ENCODE results near the gene UNK. TPM values are rescaled to one million over a fixed set of nuclear protein-coding genes. Genes with fewer than 3 reads are reported as not detected.

Gene UNK
- total RNA-seq, 1 experiment from 2014 or later: 23.6 TPM

GRCh38 chr17:75832652-75833400 lies 48.2 kb downstream of the UNK start:
- DNase-seq (ENCODE audit: low spot score): peak; percentile 22

DNA sequence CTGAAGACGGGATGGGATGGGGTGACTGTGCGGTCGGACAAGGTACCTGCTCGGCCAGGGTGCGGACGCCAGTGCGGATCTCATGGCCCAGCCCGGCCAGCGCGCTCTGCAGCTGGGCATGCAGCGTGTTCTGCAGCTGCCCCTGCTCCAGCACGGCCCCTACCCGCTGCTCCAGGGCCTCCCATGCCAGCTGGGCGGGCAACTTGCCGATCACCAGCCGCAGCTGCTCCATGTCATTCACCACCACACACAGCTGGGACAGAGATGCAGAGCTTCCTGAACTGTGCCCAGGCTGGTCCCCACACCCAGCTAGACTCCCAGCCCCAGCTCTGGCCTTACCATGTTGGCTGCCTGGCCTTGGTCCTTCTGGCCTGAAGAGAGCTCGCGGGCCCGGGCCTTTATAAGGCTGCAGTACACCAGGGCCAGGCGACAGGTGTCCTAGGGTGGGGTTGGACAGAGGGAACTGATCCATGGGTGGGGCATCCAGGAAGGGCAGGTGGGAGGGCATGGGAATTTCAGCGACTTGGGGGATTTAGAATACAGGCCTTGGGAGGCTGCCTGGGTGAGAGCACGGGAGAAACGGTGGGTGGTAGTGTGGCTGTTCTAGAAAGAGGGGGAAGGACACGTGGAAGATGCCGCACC lies 49.8 kb downstream of the UNK start:
- no peak for DNase-seq (ENCODE audit: low spot score)

DNA sequence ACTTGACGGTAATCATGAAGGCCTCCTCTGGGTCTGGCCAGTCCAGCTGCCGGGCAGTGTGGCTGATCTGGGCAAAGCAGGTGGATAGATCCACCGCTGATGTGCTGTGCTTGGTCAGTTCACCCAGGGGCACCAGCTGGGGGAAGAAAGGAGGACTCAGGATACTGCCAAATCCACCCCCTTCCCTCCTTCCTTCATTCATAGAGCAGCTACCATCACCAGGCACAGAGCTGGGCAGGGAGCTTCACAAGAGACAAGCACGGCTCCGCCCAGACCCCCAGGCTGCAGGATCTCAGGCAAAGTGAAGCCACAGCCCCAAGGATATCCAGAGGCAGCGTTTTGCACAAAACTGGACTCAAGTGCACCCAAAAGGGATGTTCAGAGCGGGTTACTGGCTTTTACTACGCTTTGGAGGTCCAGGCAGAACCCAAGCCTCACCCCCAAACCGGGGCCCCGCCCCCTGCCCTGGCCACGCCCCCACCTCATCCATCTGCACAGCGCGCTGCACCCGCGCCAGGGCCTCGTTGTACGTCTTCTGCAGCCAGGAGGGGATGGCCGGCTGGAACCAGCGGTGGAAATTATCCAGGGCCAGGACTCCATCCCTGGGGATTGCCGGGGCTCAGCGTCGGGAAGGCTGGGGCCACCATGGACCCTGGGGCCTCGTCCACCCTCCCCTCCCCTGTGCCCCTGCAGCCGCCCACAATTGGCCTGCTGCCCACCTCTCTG lies 50.5 kb downstream of the UNK start:
- DNase-seq (ENCODE audit: low spot score): no peak

- no peak for DNase-seq (ENCODE audit: low spot score)
Observed at GRCh38 chr17:75835654-75835987, 51.0 kb downstream of the UNK start.

- no peak for DNase-seq (ENCODE audit: low spot score)
Observed at GRCh38 chr17:75836605-75837004, 52.0 kb downstream of the UNK start.

GRCh38 chr17:75837899-75838298 lies 53.3 kb downstream of the UNK start:
- no peak for DNase-seq (ENCODE audit: low spot score)

GRCh38 chr17:75838410-75838809 lies 53.8 kb downstream of the UNK start:
- DNase-seq (ENCODE audit: low spot score): no peak

DNA sequence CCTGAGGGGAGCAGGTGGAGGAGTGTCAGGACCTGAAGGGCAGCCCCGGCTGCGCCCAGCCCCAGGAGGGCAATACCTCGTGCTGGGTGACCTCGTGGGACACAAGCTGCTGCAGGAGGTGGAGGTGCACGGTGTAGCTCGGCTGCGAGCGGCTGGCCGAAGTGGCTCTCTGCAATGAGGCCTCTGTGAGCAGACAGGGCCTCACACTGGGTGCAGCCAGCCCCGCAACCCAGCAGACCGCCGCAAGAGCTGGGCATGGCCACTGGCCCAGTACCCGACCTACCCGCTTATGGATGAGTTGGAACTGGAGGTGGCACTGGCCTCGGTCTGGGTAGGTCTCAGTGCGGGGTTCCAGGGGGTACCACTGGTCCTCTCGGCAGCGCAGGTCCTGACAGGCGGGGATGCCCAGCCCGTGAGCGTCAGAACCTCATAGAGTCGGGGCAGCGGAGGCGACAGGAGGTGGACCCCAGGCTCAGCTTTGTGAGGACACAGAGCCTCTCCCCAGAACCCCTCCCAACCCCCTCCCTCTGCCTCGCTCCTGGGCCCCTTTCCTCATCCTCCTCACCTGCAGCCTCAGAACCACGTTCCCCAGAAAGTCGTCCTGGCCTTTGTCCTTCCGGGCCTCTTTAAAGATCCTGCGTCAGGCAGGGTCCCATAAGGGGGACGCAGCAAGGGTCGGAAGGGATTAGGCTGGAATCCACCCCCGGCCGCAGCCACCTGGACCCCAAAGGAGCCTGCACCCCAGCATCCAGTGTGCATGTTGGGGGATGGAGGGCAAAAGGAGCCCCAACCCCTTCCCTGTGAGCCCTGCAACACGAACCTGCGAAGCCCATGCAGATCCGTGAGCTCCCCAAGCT lies 55.6 kb downstream of the UNK start:
- no peak for DNase-seq (ENCODE audit: low spot score)

GRCh38 chr17:75840799-75841164 lies 56.2 kb downstream of the UNK start:
- DNase-seq (ENCODE audit: low spot score): no peak

DNA sequence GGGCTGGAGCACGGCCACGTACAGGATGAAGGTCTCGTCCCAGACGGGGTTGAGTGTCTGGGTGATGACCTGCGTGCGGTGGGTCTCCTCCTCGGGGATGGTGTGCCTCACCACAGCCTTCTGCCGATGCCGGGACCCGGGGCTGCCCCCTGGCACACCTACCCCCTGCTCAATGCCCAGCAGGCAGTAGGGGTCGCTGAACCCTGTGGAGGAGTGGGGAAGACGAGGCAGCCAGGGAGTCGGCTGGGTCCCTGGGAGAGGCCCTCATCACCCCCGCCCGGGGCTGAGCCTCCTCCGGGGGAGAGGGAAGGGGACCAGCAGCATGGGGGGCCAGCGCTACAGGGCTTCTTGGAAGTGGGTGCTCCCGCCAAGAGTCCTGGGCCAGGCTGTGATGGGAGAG lies 57.8 kb downstream of the UNK start:
- no peak for DNase-seq (ENCODE audit: low spot score)

DNA sequence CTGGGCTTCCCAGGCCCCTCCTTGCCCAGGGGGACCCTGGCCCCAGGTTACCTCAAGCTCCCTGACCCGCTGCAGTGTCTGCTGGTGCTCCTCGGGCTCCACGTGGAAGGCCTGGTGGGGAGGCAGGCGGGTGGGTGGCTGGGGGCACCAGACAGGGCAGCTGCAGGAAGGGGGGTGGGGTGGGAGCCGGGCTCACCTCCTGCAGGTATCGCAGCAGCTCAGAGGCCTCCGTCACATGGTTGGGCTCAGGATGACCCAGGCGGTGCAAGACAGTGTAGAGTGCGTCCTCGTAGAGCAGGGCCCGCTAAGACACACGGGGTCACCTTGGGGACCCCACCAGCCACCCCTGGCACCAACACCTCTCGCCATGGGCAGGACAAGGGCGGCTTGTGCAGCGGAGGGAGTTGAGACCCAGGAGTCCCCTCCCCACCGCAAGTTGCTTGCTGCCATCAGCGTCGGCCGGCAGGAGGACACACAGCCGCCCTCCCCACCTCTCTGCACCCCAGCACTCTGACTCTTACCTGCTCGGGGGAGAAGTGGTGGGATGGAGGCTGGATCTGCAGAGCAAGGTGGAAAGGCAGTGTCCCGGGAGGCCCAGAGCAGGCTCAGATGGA lies 58.5 kb downstream of the UNK start:
- no peak for DNase-seq (ENCODE audit: low spot score)

- DNase-seq (ENCODE audit: low spot score): peak; percentile 50
Observed at GRCh38 chr17:75843577-75844529, 59.2 kb downstream of the UNK start, which contains the start of gene UNC13D. Gene UNC13D, minus strand, starts transcription at chr17:75844404. Its CDS starts 67 bp downstream, at chr17:75844337.

GRCh38 chr17:75844530-75845057 lies 60.0 kb downstream of the UNK start:
- DNase-seq (ENCODE audit: low spot score): peak; percentile 95

GRCh38 chr17:75845058-75845711 lies 60.6 kb downstream of the UNK start:
- DNase-seq (ENCODE audit: low spot score): peak; percentile 98

- DNase-seq (ENCODE audit: low spot score): peak; percentile 87
Observed at GRCh38 chr17:75845933-75846691, 61.5 kb downstream of the UNK start.

DNA sequence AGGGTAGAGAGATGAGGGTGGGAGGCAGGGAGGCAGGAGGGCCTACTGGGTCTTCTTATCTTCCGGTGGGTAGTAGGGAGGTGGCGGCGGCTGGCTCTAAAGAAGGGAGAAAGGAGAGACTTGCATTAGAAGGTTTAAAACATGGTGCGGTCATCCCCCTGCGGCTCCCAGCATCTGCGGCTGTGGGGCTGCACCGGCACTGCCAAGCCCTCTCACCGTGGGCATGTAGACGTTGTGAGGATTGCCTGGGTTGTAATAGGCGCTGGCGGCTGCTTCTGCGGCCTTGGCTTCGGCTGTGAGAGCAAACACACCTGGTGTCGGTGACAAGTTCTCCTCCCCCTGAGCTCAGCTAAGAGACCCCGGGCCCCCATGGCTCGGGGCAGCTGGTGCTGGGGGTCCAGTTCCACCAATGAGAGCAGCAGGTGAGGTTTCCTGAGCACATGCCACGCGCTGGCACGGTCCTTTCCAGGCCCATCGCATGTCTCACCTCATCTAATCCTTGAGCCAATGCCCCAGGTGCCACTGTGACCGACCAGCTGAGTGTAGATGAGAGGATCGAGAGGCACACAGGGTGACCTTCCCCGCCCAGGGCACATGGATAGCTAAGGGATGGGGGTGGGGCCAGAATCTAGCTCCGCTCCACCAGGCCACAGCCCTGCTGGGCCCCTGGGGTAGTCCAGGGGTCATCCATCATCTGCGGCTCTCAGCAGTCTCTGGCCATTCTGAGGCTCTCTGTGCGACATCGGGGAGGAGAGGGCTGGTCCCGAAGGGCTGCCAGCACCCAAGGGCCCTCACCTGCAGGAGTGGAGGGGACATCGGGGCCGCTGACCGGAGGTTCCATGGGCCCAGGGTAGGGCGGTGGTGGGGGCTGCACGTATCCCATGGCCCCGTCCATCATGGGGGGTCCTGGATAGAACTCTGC lies 62.3 kb downstream of the UNK start:
- DNase-seq (ENCODE audit: low spot score): peak; percentile 82
